NB4 (cell line): Measurements from ENCODE around the gene AGFG1.
"Not testable (repeated sequence)": the region's sequence is repeated elsewhere in the genome, so short reads cannot be mapped to it uniquely, and the experiment has no call there.

ENCODE experiments used
- MYC ChIP-seq: IDR thresholded peaks from 2 replicates; pipeline ENCODE4 v1.6.1; 2011; ENCODE audit warnings: low read depth, low read length
- POLR2A ChIP-seq: IDR thresholded peaks from 2 replicates; pipeline ENCODE4 v1.6.1; 2011; ENCODE audit warnings: mild to moderate bottlenecking; ENCODE audit not compliant: insufficient read length; ENCODE audit errors: extremely low read depth
- TF ChIP-seq, protein P1 (sequence below): IDR thresholded peaks from one replicate; pipeline ENCODE4 v1.5.1; 2012; ENCODE audit warnings: low read depth, low read length

- TF ChIP-seq, protein P1, sequence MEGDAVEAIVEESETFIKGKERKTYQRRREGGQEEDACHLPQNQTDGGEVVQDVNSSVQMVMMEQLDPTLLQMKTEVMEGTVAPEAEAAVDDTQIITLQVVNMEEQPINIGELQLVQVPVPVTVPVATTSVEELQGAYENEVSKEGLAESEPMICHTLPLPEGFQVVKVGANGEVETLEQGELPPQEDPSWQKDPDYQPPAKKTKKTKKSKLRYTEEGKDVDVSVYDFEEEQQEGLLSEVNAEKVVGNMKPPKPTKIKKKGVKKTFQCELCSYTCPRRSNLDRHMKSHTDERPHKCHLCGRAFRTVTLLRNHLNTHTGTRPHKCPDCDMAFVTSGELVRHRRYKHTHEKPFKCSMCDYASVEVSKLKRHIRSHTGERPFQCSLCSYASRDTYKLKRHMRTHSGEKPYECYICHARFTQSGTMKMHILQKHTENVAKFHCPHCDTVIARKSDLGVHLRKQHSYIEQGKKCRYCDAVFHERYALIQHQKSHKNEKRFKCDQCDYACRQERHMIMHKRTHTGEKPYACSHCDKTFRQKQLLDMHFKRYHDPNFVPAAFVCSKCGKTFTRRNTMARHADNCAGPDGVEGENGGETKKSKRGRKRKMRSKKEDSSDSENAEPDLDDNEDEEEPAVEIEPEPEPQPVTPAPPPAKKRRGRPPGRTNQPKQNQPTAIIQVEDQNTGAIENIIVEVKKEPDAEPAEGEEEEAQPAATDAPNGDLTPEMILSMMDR, result not testable (repeated sequence)
- not testable (repeated sequence) for TF ChIP-seq POLR2A, MYC
Observed at GRCh38 chr2:227521178-227521577, 49.2 kb downstream of the AGFG1 start.
